Measurements from ENCODE around the gene CFAP69.

Gene CFAP69, protein sequence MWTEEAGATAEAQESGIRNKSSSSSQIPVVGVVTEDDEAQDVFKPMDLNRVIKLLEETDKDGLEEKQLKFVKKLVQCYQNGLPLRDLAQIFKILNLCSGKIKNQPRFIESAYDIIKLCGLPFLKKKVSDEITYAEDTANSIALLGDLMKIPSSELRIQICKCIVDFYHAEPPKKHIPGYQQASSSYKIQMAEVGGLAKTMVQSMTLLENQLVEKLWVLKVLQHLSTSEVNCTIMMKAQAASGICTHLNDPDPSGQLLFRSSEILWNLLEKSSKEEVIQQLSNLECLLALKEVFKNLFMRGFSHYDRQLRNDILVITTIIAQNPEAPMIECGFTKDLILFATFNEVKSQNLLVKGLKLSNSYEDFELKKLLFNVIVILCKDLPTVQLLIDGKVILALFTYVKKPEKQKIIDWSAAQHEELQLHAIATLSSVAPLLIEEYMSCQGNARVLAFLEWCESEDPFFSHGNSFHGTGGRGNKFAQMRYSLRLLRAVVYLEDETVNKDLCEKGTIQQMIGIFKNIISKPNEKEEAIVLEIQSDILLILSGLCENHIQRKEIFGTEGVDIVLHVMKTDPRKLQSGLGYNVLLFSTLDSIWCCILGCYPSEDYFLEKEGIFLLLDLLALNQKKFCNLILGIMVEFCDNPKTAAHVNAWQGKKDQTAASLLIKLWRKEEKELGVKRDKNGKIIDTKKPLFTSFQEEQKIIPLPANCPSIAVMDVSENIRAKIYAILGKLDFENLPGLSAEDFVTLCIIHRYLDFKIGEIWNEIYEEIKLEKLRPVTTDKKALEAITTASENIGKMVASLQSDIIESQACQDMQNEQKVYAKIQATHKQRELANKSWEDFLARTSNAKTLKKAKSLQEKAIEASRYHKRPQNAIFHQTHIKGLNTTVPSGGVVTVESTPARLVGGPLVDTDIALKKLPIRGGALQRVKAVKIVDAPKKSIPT

DNA sequence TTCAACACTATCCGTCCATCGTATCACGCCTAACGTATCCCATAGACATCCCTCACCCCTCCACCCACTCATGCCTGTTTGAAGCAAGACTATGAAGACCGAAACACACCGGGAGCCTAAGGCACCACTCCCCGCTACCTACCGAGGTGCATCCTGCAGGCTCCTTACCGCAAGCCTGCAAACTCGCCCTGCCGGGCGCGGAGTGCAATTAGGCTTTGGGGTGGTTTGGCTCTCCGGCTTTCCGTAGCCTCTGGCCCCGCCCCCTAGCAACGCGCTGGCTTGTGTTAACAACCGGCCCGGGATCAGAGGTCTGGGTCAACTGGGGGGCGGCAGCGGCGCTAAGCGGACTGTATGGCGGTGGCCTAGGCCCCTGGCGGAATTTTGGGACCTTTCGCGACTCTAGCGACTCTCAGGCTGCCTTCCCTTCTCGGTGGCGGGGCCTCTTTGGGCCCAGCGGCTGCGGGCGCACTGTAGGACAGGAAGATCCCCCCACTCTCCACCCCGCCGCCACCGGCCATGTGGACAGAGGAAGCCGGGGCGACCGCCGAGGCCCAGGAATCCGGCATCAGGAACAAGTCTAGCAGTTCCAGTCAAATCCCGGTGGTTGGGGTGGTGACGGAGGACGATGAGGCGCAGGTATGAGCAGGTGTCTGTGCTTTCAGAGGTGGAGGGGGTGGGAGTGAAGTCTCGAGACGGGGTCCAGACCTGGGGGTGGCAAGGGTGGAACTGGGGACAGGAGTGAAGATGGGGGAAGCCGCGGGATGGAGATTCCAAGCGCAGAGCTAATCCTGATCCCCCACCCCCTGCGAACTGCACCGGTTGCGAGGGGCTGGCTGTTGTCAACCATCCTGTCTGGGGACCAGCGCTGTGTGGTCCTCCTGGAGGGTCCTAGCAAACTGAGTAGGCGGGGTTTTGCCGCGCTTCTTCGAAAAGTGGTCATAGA lies at the start of gene CFAP69:
TSS of gene CFAP69 (plus strand) at position 266 of the 943 bp plus-strand sequence. CDS start at position 517, 251 bp downstream.
- DNase-seq (ENCODE audit: low read depth) = peak; percentile 79

DNA sequence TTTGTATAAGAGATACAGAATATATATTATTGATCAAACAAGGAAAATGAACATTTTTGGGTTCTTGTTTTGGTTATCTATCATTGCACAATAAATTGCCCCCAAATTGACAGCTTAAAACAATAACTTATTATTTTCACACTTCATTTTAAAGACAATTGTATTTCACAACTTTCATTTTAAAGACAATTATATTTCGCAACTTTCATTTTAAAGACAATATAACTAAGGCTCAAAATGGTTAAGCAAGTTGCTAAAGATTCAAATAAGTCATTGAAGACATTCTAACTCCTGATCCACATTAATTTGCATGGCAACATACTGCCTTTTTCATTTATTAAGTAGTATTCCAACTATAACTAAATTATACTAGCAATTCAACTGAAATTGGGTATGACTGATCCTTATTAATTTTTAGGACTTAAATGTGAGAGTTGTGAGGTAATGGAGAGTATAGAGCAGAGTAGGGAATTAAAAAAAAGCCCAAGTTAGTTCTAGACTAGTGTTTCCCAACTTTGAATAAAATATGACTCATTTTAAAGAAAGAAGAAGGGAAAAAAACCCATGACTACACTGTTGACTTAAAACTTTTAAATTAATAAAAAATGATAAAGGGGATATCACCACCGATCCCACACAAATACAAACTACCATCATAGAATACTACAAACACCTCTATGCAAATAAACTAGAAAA lies 43.3 kb upstream of the CFAP69 start:
- DNase-seq (ENCODE audit: low read depth) = no peak

DNA sequence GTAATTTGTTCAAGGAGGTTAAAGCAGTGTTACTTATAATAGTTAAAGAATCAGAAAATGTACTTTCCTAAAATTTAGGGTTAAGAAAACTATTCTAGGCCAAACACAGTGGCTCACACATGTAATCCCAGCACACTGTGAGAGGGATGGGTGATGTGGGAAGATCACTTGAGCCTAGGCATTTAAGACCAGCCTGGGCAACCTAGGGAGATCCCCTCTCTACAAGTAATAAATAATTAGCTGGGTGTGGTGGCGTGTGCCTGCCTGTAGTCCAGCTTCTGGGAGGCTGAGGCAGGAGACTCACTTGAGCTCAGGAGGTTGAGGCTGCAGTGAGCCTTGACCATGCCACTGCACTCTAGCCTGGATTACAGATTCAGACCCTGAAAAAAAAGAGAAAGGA lies 37.0 kb upstream of the CFAP69 start:
- no peak for DNase-seq (ENCODE audit: low read depth)

DNA sequence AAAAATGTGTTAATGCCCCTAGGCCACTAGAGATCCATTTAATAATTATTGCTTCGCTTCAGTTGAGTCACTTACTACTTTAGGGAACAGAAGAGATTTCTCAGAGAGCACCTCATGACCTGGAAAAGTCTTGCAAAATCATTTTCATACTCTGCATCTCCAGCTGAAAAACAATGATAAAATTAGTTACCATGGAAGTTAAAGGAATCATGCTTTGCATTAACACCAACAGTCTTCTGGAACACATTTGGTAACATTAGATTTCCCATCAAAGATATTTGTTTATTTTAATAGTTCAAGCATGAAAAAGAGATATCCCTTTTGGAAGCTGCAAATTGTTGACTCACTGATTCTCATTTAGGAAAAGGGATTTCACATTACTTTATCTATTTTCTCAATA lies 35.2 kb upstream of the CFAP69 start:
- DNase-seq (ENCODE audit: low read depth) = no peak

DNA sequence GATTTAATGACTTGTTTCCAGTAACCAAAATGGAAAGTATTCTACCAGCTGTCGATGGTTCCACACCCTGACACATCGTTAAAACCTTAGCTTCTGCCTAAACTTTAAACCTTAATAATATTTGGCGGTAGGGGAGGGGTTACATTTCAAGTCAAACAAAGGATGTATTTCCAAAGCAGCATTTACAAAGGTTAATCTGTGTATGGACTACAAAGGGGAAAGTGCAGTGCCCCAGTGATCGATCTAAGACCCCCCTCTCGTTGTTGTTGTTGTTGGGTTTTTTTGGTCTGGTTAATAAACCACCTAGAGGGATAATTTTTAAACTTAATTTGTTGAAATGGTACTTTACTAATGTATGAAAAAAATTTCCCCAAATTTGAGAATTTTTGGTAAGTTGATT lies 34.5 kb upstream of the CFAP69 start:
- DNase-seq (ENCODE audit: low read depth) = no peak

DNA sequence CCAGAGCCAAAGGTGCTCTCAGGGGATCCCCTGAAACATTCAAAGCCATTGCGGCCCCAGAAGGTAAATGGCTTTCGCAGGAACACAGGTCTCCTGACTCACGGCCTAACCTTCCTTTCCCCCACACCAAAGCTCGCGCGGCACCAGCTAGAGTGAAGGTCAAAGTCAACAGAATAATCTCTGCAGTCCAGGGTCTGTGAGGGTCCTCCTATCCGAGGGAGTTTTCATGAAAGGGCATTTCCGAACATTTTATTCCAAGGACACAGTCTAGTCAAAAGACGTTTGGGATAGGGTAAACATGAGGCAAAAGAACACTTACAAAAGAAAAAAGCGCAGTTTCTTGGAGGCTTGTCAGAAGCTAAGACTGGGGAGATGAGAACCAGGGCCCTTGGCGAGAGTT lies 34.0 kb upstream of the CFAP69 start:
- no peak for DNase-seq (ENCODE audit: low read depth)

DNA sequence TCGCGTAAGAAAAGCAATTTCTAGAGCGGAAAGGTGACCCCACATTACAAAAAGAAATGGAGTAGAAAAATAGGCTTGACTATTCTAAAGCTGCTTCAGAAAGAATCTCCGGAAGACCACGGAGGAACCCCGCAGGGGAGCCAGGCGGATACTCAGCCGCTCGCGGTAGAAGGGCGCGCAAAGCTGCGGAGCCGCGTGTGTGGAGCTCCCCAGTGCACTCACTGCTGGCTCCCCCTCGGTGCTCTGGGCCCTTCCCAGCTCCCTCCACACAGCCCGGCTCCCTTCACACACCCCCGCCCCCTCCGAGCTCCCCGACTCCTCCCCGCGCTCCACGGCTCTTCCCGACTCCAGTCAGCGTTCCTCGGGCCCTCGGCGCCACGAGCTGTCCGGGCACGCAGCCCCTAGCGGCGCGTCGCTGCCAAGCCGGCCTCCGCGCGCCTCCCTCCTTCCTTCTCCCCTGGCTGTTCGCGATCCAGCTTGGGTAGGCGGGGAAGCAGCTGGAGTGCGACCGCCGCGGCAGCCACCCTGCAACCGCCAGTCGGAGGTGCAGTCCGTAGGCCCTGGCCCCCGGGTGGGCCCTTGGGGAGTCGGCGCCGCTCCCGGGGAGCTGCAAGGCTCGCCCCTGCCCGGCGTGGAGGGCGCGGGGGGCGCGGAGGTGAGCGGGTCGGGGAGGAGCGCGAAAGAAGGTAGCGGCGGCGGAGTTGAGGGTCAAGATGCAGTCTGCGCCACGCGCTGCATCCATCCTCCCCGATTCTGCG lies 33.4 kb upstream of the CFAP69 start, which contains the start of gene STEAP2:
TSS of gene STEAP2 (plus strand) at position 350 of the 758 bp plus-strand sequence. CDS start 13,343 bp downstream, outside the sequence.
- DNase-seq (ENCODE audit: low read depth) = no peak

DNA sequence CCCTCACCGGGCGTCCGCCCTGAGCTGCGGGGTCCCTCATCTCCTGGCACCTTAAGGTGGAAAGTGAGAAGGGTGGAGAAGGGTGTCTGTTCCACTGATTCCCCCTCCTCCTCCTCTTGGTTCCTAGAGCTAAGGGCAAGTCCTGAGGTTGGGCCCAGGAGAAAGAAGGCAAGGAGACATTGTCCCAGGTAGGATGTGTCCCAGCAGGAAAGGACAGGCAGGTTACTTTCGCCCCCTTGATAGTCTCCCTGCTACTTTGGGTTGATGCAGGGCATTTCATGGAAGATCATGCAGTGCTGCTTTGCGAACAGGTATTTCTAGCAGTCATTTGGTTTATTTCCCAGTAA lies 32.9 kb upstream of the CFAP69 start:
- no peak for DNase-seq (ENCODE audit: low read depth)

DNA sequence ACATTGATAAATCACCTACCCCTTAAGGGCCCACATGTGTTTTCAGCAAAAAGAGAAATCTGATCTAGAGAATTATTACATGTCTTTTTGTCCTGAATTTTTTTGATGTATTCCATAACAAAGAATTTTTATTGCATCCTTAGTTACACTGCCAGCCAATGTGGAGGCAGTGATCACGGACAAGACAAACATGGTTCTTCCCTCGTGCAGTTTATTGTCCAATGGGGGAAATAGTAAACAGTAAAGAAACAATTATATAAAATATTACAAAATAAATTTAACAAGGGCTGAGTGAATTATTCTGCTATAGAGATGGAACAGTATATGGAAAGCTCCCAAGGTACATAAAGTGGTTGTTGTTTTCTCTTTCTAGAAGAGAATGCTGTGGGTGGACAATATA lies 31.5 kb upstream of the CFAP69 start:
- no peak for DNase-seq (ENCODE audit: low read depth)

DNA sequence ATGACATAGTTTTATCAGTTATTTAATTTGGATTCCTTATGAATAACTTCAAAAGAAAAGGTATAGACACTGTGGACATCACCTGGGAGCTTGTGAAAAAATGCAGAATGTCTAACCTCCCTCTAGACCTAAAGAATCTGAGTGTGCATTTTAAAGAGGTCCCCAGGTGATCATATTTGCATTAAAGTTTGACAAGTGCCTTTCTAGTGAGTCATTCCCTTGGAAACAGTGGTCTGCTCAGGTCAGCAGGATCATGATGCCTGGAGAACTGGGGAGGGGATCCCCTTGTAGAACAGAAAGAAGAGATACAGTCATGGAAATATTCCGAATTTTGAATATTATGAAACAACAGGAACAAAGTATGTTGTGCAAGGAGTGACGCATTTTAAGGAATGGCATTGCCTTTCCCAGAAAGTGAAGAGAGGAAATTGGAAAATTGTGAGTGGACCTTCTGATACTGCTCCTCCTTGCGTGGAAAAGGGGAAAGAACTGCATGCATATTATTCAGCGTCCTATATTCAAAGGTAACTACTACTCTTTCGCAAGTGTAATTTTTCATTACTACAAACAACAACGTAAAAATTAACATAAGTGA lies 28.8 kb upstream of the CFAP69 start:
- DNase-seq (ENCODE audit: low read depth) = no peak

DNA sequence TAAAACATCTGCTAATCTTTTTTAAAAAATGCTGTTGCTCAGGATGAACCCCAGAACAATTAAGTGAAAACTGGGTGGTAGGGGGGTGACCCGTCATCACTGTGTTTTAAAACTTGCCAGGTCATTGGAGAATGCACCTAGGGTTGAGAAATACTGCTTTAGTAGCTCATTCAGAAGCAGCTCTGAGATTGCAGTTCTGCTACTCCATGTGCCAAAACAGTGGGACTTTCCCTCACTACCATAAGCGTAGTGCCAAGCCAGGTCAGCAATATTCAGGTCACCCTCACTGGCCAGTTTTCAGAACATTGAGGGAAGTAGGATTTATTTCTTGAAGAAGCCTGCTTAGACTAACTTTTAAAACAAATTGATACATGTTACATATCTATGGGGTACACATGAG lies 28.2 kb upstream of the CFAP69 start:
- no peak for DNase-seq (ENCODE audit: low read depth)

DNA sequence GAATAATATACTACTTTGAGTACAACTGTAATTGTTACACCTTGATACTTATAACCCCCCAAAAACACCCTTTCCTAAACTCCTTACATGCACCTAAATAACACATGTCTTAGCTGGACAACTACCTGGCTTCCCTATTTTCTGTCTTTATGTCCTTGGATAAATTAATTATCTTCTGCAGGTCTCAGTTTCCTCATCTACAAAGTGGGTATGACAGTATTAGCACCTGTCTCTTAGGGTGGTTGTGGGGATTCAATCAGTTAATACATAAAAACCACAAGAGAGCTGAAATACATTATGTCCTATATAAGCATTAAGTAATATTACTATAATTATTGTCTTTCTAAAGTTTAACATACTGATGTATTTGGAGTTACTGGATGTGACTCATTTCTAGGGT lies 22.6 kb upstream of the CFAP69 start:
- no peak for DNase-seq (ENCODE audit: low read depth)

DNA sequence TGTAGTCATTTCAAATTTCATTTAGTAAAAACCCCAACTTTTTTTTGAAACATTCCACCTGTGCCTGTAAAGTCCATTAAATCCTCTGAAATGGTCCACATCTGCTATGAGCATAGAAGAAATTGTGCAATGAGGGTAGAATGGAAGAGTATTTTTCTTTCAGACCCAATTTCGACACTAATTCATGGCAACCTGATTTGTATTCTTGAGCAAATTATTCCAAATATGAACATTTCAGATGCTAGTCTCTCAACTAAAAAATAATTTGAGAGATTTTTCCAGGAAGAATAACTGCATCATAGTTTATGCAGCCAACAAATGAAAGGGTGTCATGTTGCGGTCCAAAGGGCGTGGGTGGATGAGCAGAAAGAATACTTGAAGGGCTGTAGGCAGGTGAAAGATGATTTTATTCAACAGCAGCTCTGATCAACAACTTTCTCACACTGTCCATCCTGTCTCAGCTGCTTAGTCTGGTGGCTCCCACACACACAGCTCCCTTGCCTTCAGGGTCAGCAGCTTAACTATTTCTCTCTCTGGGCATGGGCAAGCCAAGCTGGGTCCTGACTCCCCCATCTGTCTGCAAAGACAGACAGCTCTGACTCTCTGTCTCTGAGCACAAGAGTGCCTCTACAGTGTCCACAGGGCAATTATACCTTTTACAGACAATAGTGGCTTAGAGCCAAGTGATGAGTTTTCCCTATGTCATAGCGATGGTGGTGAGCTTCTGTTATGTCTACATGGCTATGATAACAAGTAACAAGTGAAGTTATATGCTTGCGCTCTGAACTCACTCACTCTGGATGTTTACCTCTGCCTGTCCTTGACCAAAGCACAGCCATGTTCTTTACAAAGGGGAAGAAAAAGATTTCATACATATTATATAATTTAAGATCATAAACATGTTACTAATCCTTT lies 21.9 kb upstream of the CFAP69 start:
- DNase-seq (ENCODE audit: low read depth) = no peak

DNA sequence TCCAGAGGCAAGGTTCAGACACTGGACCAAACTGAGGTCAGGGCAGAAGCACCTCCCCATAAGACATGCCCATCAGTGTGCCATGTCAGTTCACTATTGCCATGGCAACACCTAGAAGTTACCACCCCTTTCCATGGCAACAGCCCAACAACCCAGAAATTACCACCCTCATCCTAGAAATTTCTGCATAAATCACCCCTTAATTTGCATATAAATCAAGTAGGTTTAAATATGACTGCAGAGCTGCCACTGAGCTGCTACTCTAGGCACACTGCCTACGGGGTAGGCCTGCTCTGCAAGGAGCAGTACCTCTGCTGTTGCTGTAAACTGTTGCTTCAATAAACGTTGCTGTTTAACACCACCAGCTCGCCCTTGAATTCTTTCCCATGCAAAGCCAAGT lies 20.8 kb upstream of the CFAP69 start:
- no peak for DNase-seq (ENCODE audit: low read depth)

DNA sequence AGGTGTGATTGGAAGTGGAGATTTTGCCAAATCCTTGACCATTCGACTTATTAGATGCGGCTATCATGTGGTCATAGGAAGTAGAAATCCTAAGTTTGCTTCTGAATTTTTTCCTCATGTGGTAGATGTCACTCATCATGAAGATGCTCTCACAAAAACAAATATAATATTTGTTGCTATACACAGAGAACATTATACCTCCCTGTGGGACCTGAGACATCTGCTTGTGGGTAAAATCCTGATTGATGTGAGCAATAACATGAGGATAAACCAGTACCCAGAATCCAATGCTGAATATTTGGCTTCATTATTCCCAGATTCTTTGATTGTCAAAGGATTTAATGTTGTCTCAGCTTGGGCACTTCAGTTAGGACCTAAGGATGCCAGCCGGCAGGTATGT lies 19.8 kb upstream of the CFAP69 start:
- no peak for DNase-seq (ENCODE audit: low read depth)

DNA sequence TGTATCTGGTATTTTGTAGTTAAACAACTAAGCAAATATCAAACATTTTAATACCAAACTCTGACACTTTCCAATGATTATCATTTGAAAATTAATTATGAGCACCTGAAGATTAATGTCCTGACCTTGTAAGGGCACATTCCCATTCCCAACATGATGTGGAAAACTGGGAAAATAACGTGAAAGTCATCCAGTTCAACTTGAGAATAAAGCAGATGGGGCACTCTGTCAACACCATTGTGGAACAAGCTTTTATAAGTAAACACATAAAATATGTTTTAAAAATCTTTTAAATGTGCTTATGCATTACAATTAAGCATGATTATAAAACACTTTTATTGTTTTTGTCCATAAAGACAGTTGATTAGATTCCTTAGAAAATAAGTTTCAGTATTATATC lies 19.4 kb upstream of the CFAP69 start:
- no peak for DNase-seq (ENCODE audit: low read depth)

DNA sequence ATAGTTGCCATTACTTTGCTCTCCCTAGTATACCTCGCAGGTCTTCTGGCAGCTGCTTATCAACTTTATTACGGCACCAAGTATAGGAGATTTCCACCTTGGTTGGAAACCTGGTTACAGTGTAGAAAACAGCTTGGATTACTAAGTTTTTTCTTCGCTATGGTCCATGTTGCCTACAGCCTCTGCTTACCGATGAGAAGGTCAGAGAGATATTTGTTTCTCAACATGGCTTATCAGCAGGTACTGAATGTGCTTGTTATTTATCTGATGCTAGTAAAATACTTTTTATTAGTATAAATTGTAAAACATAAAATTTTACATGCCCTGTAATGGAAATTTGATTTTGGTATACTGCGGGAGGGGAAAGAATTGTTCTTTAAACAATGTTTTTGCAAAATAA lies 17.7 kb upstream of the CFAP69 start:
- DNase-seq (ENCODE audit: low read depth) = no peak

DNA sequence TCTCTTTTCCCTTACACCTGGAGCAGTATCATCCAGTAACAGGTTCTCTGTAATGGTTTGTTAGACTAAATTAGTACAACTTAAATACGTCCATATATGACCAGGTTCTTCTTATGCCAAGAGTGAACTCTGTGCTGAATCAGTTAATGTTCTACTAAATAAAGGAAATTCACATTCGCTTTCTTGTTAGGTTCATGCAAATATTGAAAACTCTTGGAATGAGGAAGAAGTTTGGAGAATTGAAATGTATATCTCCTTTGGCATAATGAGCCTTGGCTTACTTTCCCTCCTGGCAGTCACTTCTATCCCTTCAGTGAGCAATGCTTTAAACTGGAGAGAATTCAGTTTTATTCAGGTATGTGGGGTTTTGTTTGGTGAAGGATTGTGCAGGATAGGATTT lies 15.3 kb upstream of the CFAP69 start:
- no peak for DNase-seq (ENCODE audit: low read depth)

DNA sequence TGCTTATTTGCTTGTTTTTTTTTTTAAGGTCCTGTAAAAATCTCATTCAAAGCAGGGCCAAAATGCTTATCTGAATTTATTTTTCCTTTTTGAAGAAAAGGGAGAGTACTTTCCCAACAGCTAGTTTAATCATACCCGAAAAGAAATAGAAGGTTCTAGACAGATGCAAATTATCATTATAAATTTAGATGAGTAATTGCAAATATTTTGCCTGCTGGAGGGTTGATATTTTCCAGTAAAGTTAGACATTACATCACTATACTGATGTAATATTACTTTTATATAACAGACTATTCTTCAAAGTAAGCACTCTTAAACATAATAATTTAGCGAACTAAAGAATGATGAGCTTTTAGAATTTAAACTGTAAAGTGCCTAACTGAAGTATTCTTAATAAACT lies 14.1 kb upstream of the CFAP69 start:
- no peak for DNase-seq (ENCODE audit: low read depth)

All from activated T-helper 9 cell treated with anti-CD3 and anti-CD28 coated beads, Interleukin-2, amount 50 U/mL, for 16 hours (primary cell).